Uterus (tissue), 4 donors: ENCODE measurements around the gene MFSD12. TPM values are rescaled to one million over a fixed set of nuclear protein-coding genes. Genes with fewer than 3 reads are reported as not detected.

Experiments used
- DNase-seq, 2 donors: peaks; one replicate each; pipeline ENCODE4 v3.0.0-alpha.2; 2019 to 2020
- H3K27ac ChIP-seq, 2 donors: fragments of 200-600 bp; sonication (generic); 1 replicate in 1 of 2; 2 replicates in 1 of 2; pipeline ENCODE4 v1.5.1; 2016 to 2018
- H3K27me3 ChIP-seq, 2 donors: fragments of 200-600 bp; sonication (generic); one replicate each; pipeline ENCODE4 v1.5.1; 2018 to 2019; ENCODE audit warnings: control low read depth in 1 of 2
- H3K36me3 ChIP-seq, 2 donors: fragments of 200-600 bp; sonication (generic); one replicate each; pipeline ENCODE4 v1.5.1; 2019; ENCODE audit warnings: control low read depth in 1 of 2
- H3K4me1 ChIP-seq, 2 donors: fragments of 200-600 bp; sonication (generic); one replicate each; pipeline ENCODE4 v1.5.1; 2018 to 2019; ENCODE audit warnings: control low read depth in 1 of 2
- H3K4me3 ChIP-seq, 2 donors: fragments of 200-600 bp; sonication (generic); 1 replicate in 1 of 2; 2 replicates in 1 of 2; pipeline ENCODE4 v1.5.1; 2018 to 2019; ENCODE audit warnings: mild to moderate bottlenecking in 1 of 2
- H3K9me3 ChIP-seq, 2 donors: fragments of 200-600 bp; sonication (generic); one replicate each; pipeline ENCODE4 v1.5.1; 2019; ENCODE audit warnings: control low read depth in 1 of 2
- POLR2A ChIP-seq, 2 donors: fragments of 450-650 bp; IDR thresholded peaks; one replicate each; pipeline ENCODE4 v1.6.1; 2016; ENCODE audit warnings: antibody characterized with exemption in 2 of 2, mild to moderate bottlenecking in 1 of 2, moderate library complexity in 1 of 2
- intact Hi-C: fragments of 100-400 bp; cut with DNase I; formaldehyde crosslinking; loops from one replicate; pipeline ENCODE4 v1.15.1; 2023; ENCODE audit warnings: low total_unique reads
- total RNA-seq, 4 donors: library from RNA; depleted of rRNA in 3 of 4; stranded (reverse); fragments of >200 nt in 3 of 4; gene quantifications; one replicate each; pipeline versions ENCODE4 v1.1.0 to v1.2.4, GENCODE V29; 2014 to 2023
- TF ChIP-seq, protein P1 (sequence below), 4 experiments: fragments of 200-600 bp in 2 of 4; fragments of 450-650 bp in 2 of 4; sonication (generic) in 2 of 4; IDR thresholded peaks; one replicate each; pipeline ENCODE4 v1.5.1; 2016 to 2019; ENCODE audit warnings: antibody characterized with exemption in 4 of 4, mild to moderate bottlenecking in 2 of 4, moderate library complexity in 1 of 4
- donor health status: DM: yes; HTN: yes; CAD: no.

MFSD12 gene
- total RNA-seq, 4 donors from 2014 or later, result 0.59 to 44.9 (median 38.9) TPM

DNA sequence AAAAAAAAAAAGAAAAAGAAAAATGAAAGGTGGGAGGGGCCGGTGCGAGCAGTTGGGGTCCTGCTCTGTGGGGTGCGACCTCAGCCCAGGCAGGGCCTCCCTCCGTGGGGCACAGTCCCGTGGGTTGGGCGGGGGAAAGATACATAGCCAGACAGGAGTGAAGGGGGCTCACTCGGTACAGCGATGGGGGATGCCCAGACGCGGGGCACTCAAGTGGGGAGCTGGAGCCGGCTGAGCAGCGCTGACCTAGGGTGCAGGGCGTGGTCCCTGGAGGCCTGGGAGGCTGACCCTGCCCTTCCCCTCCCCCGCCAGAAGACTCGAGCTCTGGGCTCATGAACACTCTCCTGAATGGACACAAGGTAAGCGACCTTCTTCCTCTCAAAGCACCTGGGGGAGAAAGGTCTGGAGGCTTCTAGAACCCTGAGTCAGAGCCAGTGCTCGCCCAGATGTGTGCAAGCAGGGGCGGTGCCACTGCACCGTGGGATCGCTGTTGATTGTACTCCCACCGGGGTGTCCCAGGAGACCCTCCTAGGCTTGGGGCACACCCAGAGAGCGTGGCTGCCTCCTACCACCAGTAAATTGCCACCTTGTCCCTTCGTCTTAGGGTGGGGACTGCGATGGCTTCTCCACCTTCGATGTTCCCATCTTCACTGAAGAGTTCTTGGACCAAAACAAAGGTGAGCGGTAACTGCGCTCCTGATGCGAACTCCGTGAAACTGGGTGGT, 18.7 kb upstream of the MFSD12 start:
- peak overlapping the region in 1 of 2 donors; percentile 33 for H3K27ac ChIP-seq
- no peak for DNase-seq
- TF ChIP-seq POLR2A (IDR thresholded peaks at IDR 0.05), result no peak
- TF ChIP-seq, protein P1, sequence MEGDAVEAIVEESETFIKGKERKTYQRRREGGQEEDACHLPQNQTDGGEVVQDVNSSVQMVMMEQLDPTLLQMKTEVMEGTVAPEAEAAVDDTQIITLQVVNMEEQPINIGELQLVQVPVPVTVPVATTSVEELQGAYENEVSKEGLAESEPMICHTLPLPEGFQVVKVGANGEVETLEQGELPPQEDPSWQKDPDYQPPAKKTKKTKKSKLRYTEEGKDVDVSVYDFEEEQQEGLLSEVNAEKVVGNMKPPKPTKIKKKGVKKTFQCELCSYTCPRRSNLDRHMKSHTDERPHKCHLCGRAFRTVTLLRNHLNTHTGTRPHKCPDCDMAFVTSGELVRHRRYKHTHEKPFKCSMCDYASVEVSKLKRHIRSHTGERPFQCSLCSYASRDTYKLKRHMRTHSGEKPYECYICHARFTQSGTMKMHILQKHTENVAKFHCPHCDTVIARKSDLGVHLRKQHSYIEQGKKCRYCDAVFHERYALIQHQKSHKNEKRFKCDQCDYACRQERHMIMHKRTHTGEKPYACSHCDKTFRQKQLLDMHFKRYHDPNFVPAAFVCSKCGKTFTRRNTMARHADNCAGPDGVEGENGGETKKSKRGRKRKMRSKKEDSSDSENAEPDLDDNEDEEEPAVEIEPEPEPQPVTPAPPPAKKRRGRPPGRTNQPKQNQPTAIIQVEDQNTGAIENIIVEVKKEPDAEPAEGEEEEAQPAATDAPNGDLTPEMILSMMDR (IDR thresholded peaks at IDR 0.05), result no peak
- H3K4me3 ChIP-seq, result no peak overlapping the region
- H3K4me1 ChIP-seq, result peaks cover 0 to 12% of the 10 kb centered on the region in 2 donors
- intact Hi-C loops, result no loop called here
- no peaks in the 10 kb centered on the region for H3K9me3 ChIP-seq
- no peaks in the 10 kb centered on the region for H3K36me3 ChIP-seq
- H3K27me3 ChIP-seq, result no peaks in the 10 kb centered on the region

GRCh38 chr19:3575260-3575741, 17.9 kb upstream of the MFSD12 start:
- no peak for TF ChIP-seq POLR2A (IDR thresholded peaks at IDR 0.05)
- TF ChIP-seq, protein P1 (IDR thresholded peaks at IDR 0.05), result no peak
- Histone ChIP-seq H3K27me3 (no peaks in the 10 kb centered on the region), H3K27ac (no peak overlapping the region), H3K9me3 (no peaks in the 10 kb centered on the region), H3K36me3 (no peaks in the 10 kb centered on the region), H3K4me3 (no peak overlapping the region), H3K4me1 (peaks cover 0 to 12% of the 10 kb centered on the region in 2 donors)
- intact Hi-C loops, result no loop called here
- DNase-seq, result no peak

DNA sequence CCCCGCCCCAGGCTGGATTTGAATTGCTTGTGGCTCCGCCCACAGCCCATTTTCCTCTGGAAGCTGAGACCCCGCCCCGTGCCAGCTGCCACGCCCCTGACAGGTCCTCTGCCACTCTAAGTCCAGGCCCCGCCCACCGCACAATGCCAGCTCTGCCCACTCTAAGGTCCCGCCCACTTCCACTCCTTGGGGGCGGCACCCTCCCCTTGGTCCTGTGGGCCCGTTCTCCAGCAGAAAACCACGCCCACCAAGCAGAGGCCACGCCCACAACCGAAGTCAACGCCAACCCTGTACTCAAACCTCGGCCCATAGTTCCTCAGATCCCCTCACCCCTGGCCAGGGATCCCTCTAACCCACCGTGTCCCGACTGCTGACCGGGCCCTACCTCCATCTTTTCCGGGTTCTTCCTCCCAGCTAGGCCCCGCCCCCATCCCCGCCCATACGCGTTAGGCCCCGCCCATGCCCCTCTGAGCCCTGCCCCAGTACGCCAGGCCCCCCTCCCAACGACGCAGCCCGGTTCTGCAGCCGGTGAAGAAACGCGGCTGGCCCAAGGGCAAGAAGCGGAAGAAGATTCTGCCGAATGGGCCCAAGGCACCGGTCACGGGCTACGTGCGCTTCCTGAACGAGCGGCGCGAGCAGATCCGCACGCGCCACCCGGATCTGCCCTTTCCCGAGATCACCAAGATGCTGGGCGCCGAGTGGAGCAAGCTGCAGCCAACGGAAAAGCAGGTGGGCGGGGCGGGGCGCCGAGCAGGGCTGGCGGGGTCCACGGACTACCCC, 16.7 kb upstream of the MFSD12 start:
- peaks cover 0 to 12% of the 10 kb centered on the region in 2 donors for H3K4me1 ChIP-seq
- peak; percentile 71 to 77 for DNase-seq
- intact Hi-C loops, result no loop called here
- TF ChIP-seq, protein P1 (IDR thresholded peaks at IDR 0.05), result no peak
- TF ChIP-seq POLR2A (IDR thresholded peaks at IDR 0.05), result no peak
- H3K36me3 ChIP-seq, result no peaks in the 10 kb centered on the region
- H3K4me3 ChIP-seq, result peak overlapping the region; percentile 87 to 89
- H3K9me3 ChIP-seq, result no peaks in the 10 kb centered on the region
- no peak overlapping the region for H3K27ac ChIP-seq
- H3K27me3 ChIP-seq, result no peaks in the 10 kb centered on the region

- Histone ChIP-seq H3K9me3 (no peaks in the 10 kb centered on the region), H3K27ac (peak overlapping the region; percentile 74 to 83), H3K4me3 (peak overlapping the region; percentile 87 to 89), H3K36me3 (no peaks in the 10 kb centered on the region), H3K4me1 (peaks cover 0 to 12% of the 10 kb centered on the region in 2 donors), H3K27me3 (no peaks in the 10 kb centered on the region)
- DNase-seq, result peak in 1 of 2 donors; percentile 36
- TF ChIP-seq, protein P1 (IDR thresholded peaks at IDR 0.05), result no peak
- no peak for TF ChIP-seq POLR2A (IDR thresholded peaks at IDR 0.05)
- intact Hi-C loops, result no loop called here
Observed at GRCh38 chr19:3573162-3573857, 15.9 kb upstream of the MFSD12 start.
